HG03457 (cell line): Measurements from ENCODE around the gene ABCG4.
"Not testable (repeated sequence)": the region's sequence is repeated elsewhere in the genome, so short reads cannot be mapped to it uniquely, and the experiment has no call there.

Source experiments
- ATAC-seq: cut with Tn5 transposase; IDR thresholded peaks from one replicate; pipeline ENCODE4 v1.9.1; 2021; ENCODE audit warnings: moderate number of reproducible peaks; ENCODE audit not compliant: unreplicated experiment

ABCG4 gene

GRCh38 chr11:119152604-119153003 is 3.8 kb downstream of the ABCG4 start:
- no peak for ATAC-seq

GRCh38 chr11:119153049-119153818 is 4.4 kb downstream of the ABCG4 start:
- ATAC-seq = no peak

GRCh38 chr11:119154178-119154577 is 5.3 kb downstream of the ABCG4 start:
- no peak for ATAC-seq

GRCh38 chr11:119155733-119156492 is 7.1 kb downstream of the ABCG4 start:
- ATAC-seq = no peak

GRCh38 chr11:119156496-119156895 is 7.6 kb downstream of the ABCG4 start:
- no peak for ATAC-seq

- no peak for ATAC-seq
Measured at GRCh38 chr11:119157063-119157462, 8.2 kb downstream of the ABCG4 start.

GRCh38 chr11:119158467-119158866 is 9.6 kb downstream of the ABCG4 start:
- no peak for ATAC-seq

GRCh38 chr11:119160151-119160550 is 11.3 kb downstream of the ABCG4 start:
- no peak for ATAC-seq

GRCh38 chr11:119161871-119162270 is 13.0 kb downstream of the ABCG4 start:
- ATAC-seq = no peak

GRCh38 chr11:119166368-119167076 is 17.7 kb downstream of the ABCG4 start:
- ATAC-seq = no peak

- ATAC-seq = not testable (repeated sequence)
Measured at GRCh38 chr11:119167077-119167458, 18.2 kb downstream of the ABCG4 start.

- no peak for ATAC-seq
Measured at GRCh38 chr11:119167933-119168332, 19.1 kb downstream of the ABCG4 start.

GRCh38 chr11:119168471-119169281 is 19.8 kb downstream of the ABCG4 start, which contains the start of gene NLRX1:
Gene NLRX1, plus strand, starts transcription at chr11:119168725. Its CDS starts 2,679 bp downstream, at chr11:119171404.
- peak; percentile 84 for ATAC-seq

- ATAC-seq = no peak
Measured at GRCh38 chr11:119169282-119169719, 20.4 kb downstream of the ABCG4 start.

- no peak for ATAC-seq
Measured at GRCh38 chr11:119172513-119172912, 23.7 kb downstream of the ABCG4 start.

- no peak for ATAC-seq
Measured at GRCh38 chr11:119173453-119173852, 24.6 kb downstream of the ABCG4 start.

- ATAC-seq = no peak
Measured at GRCh38 chr11:119175493-119176077, 26.7 kb downstream of the ABCG4 start.

GRCh38 chr11:119178166-119178680 is 29.4 kb downstream of the ABCG4 start:
- ATAC-seq = no peak

GRCh38 chr11:119179342-119179741 is 30.5 kb downstream of the ABCG4 start:
- ATAC-seq = no peak

- ATAC-seq = no peak
Measured at GRCh38 chr11:119179983-119180382, 31.1 kb downstream of the ABCG4 start.
